Panc1 (cell line): ENCODE results near the gene ARHGEF40. TPM values are rescaled to one million over a fixed set of nuclear protein-coding genes. Genes with fewer than 3 reads are reported as not detected.
"Not testable (repeated sequence)": the region's sequence is repeated elsewhere in the genome, so short reads cannot be mapped to it uniquely, and the experiment has no call there.

Experiments used
- ATAC-seq: fragments of 200-7000 bp; cut with Tn5 transposase; 2 replicates; pipeline ENCODE4 v1.9.1; 2020; ENCODE audit warnings: mild to moderate bottlenecking, moderate library complexity
- BruUV-seq: library from RNA; stranded (reverse); fragments of 400-500 nt; replicated peaks from 2 replicates; lab custom pipeline; 2021; lab: Mats Ljungman, UMichigan
- CTCF ChIA-PET: fragments of 300-600 bp; sonication (Branson Sonifier 250); formaldehyde crosslinking; loops from one replicate; lab custom pipeline; 2022; ENCODE audit warnings: antibody characterized with exemption; lab: Charles Lee
- POLR2A ChIA-PET: fragments of 300-600 bp; sonication (Branson Sonifier 250); formaldehyde crosslinking; loops from one replicate; lab custom pipeline; 2022; ENCODE audit warnings: antibody characterized with exemption; lab: Charles Lee
- DNase-seq: peaks from one replicate; pipeline ENCODE4 v3.0.0-alpha.2; 2010; ENCODE audit warnings: low read depth, low spot score
- H3K27ac ChIP-seq: 2 replicates; pipeline ENCODE4 v1.5.1; 2011; ENCODE audit warnings: mild to moderate bottlenecking, low read length, inconsistent platforms
- H3K27me3 ChIP-seq: fragments of 200-500 bp; sonication (Bioruptor generic); 2 replicates; pipeline ENCODE4 v1.6.0; 2014; ENCODE audit warnings: low read length, inconsistent platforms; ENCODE audit not compliant: control insufficient read depth, insufficient read depth
- H3K36me3 ChIP-seq: fragments of 200-500 bp; sonication (Bioruptor generic); 2 replicates; pipeline ENCODE4 v1.5.1; 2014; ENCODE audit warnings: inconsistent platforms, mild to moderate bottlenecking, low read length, moderate library complexity; ENCODE audit not compliant: control insufficient read depth, insufficient read depth
- H3K4me1 ChIP-seq: 2 replicates; pipeline ENCODE4 v1.5.1; 2011; ENCODE audit warnings: inconsistent platforms, mild to moderate bottlenecking, low read length, moderate library complexity; ENCODE audit not compliant: control insufficient read depth, insufficient read depth
- H3K4me3 ChIP-seq, 2 experiments: 2 replicates each; pipeline ENCODE4 v1.5.1; 2011 to 2012; ENCODE audit warnings: low read depth in 2 of 2, low read length in 2 of 2, mild to moderate bottlenecking in 2 of 2, inconsistent platforms in 1 of 2, moderate library complexity in 1 of 2
- H3K9me3 ChIP-seq: fragments of 200-500 bp; sonication (Bioruptor generic); 2 replicates; pipeline ENCODE4 v1.5.1; 2014; ENCODE audit warnings: low read depth, mild to moderate bottlenecking, inconsistent platforms, low read length, moderate library complexity; ENCODE audit not compliant: control insufficient read depth, insufficient read depth
- CTCF ChIP-seq: fragments of 450-650 bp; IDR thresholded peaks from 2 replicates; pipeline ENCODE4 v1.5.1; 2017; ENCODE audit warnings: mild to moderate bottlenecking
- POLR2AphosphoS5 ChIP-seq: IDR thresholded peaks from 2 replicates; pipeline ENCODE4 v1.6.1; 2012; ENCODE audit warnings: mild to moderate bottlenecking, low read depth, low read length, moderate library complexity
- REST ChIP-seq, 2 experiments: IDR thresholded peaks; 2 replicates each; pipeline ENCODE4 v1.6.1; 2011 to 2012; ENCODE audit warnings: low read depth in 2 of 2, control low read depth in 1 of 2, low read length in 1 of 2, mild to moderate bottlenecking in 1 of 2, moderate library complexity in 1 of 2; ENCODE audit not compliant: insufficient read depth in 1 of 2
- SIN3A ChIP-seq: IDR thresholded peaks from 2 replicates; pipeline ENCODE4 v1.6.1; 2012; ENCODE audit warnings: low read depth, mild to moderate bottlenecking, low read length, moderate library complexity, borderline replicate concordance; ENCODE audit not compliant: insufficient read depth
- TCF7L2 ChIP-seq: IDR thresholded peaks from 2 replicates; pipeline ENCODE4 v1.6.1; 2011; ENCODE audit warnings: mild to moderate bottlenecking, low read depth, low read length, inconsistent platforms
- in situ Hi-C: cut with HindIII; loops from 2 replicates; pipeline ENCODE4 v1.10.0; 2016; ENCODE audit warnings: low sequenced_read_pairs, low pct_unique_long_range_greater_than_20kb
- intact Hi-C: fragments of 100-400 bp; cut with micrococcal nuclease; formaldehyde crosslinking; loops from one replicate; pipeline ENCODE4 v1.10.0; 2022; ENCODE audit not compliant: unreplicated experiment
- total RNA-seq: library from RNA; stranded (reverse); gene quantifications from one replicate; pipeline ENCODE4 v1.2.1, GENCODE V29; 2021; ENCODE audit not compliant: unreplicated experiment

The ARHGEF40 gene
- total RNA-seq, 1 experiment from 2014 or later = 11.1 TPM

DNA sequence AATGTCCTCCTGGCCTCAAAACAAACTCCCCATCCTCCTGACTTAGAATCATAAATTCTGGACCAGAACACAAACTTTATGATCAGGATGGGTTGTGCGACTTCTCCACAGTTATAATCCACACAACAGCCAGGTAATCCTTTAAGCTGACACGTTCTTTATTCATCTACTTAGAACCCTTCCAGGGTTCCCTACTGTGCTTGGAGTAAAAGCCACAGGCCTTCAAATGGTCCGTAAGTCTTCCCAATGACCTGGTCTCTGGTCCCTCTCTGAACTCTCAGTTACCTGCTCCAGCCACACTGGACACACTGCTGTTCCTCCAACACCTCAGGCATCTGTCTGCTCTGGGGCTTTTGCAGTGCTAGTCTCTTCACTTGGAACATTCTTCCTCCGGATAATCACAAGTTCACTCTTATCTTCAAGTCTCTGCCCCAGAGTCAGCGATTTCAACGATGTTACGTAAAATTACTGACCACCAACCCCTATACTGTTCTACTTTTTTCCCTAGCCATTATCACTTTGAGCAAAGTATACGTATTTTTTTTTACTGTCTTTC lies 29.7 kb upstream of the ARHGEF40 start:
- H3K36me3 ChIP-seq = no peaks in the 10 kb centered on the region
- intact Hi-C loops = loop anchor here (2.0 kb wide), 1 partner anchor 26 kb away; no protein-coding TSS in a partner anchor
- DNase-seq (no peak), ATAC-seq (peak; percentile 34; the same call in 1 of the 2 replicates)
- H3K9me3 ChIP-seq = no peaks in the 10 kb centered on the region
- peak; percentile 41 for TF ChIP-seq CTCF
- TF ChIP-seq REST (IDR thresholded peaks at IDR 0.05; ENCODE audit: insufficient read depth in 1 of 2, low read depth in 2 of 2, low read length in 1 of 2) = no peak
- no peak for TF ChIP-seq TCF7L2
- no peak for TF ChIP-seq SIN3A
- TF ChIP-seq POLR2AphosphoS5 = no peak
- no TSS peak for BruUV-seq
- no peaks in the 10 kb centered on the region for H3K4me1 ChIP-seq
- H3K27ac ChIP-seq = no peak overlapping the region
- in situ Hi-C loops = no loop called here
- ChIA-PET POLR2A (no interaction called here), CTCF (interaction anchor here (0.6 to 2.8 kb wide), 4 partner anchors 25 to 532 kb away, joined by 3 to 33 read pairs (median 4); no protein-coding TSS in a partner anchor)
- H3K4me3 ChIP-seq = no peak overlapping the region
- H3K27me3 ChIP-seq = peaks cover under 1% of the 10 kb centered on the region

DNA sequence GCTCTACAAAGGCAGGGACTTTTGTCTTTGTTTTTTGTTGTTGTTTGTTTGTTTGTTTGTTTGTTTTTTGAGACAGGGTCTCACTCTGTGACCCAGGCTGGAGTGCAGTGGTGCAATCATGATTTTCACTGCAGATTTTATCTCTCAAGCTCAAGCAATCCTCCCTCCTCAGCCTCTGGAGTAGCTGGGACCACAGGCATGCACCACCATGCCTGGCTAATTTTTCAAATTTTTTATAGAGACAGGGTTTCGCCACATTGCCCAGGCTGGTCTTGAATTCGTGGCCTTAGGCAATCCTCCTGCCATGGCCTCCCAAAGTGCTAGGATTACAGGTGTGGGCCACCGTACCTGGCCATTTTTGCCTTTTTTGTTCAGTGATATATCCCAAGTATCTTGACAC lies 29.2 kb upstream of the ARHGEF40 start:
- H3K27me3 ChIP-seq, H3K4me1 ChIP-seq, in situ Hi-C loops, DNase-seq, H3K4me3 ChIP-seq, ATAC-seq, POLR2A ChIA-PET, BruUV-seq, H3K36me3 ChIP-seq, H3K27ac ChIP-seq, H3K9me3 ChIP-seq: not testable (repeated sequence)
- intact Hi-C loops = loop anchor here (2.0 kb wide), 1 partner anchor 26 kb away; no protein-coding TSS in a partner anchor
- CTCF ChIA-PET = interaction anchor here (0.7 to 2.8 kb wide), 2 partner anchors 26 to 532 kb away, joined by 3 to 33 read pairs; no protein-coding TSS in a partner anchor
